Left colon (tissue), 2 donors: ENCODE data around the gene TNFRSF21. TPM values are rescaled to one million over a fixed set of nuclear protein-coding genes. Genes with fewer than 3 reads are reported as not detected.
"Not testable (repeated sequence)": the region's sequence is repeated elsewhere in the genome, so short reads cannot be mapped to it uniquely, and the experiment has no call there.

Source experiments
- ATAC-seq: fragments of 200-7000 bp; cut with Tn5 transposase; one replicate; pipeline ENCODE4 v1.9.1; 2020; ENCODE audit warnings: mild to moderate bottlenecking, moderate library complexity
- DNase-seq, 2 donors: peaks; one replicate each; pipeline ENCODE4 v3.0.0-alpha.2; 2020
- intact Hi-C, 2 donors: fragments of 100-400 bp; cut with DNase I in 1 of 2; cut with micrococcal nuclease in 1 of 2; formaldehyde crosslinking; loops; one replicate each; pipeline versions ENCODE4 v1.11.2 to v1.14.0; 2022; cut with DNase I, micrococcal nuclease
- total RNA-seq, 2 donors: library from RNA; stranded (reverse); fragmentation: NEBNext Ultra II Directional; extraction: Animal tissue kit (Norgen Biotek cat#: 25700); gene quantifications; one replicate each; pipeline ENCODE4 v1.2.1, GENCODE V29; 2021
- donor health status: DM: no; HTN: no; CAD: no.
- donor health status: DM: yes; HTN: yes; CAD: no.

Gene TNFRSF21
- total RNA-seq, 2 donors from 2014 or later = 67.7 to 129 TPM

GRCh38 chr6:47334334-47334733, 24.6 kb upstream of the TNFRSF21 start:
- intact Hi-C loops = no loop called here
- ATAC-seq (no peak), DNase-seq (no peak)

GRCh38 chr6:47328606-47329005, 18.9 kb upstream of the TNFRSF21 start:
- intact Hi-C loops, ATAC-seq, DNase-seq: not testable (repeated sequence)

- DNase-seq, intact Hi-C loops: not testable (repeated sequence)
- peak; percentile 44 for ATAC-seq
These were observed 18.4 kb upstream of the TNFRSF21 start for GRCh38 chr6:47328139-47328538.

DNA sequence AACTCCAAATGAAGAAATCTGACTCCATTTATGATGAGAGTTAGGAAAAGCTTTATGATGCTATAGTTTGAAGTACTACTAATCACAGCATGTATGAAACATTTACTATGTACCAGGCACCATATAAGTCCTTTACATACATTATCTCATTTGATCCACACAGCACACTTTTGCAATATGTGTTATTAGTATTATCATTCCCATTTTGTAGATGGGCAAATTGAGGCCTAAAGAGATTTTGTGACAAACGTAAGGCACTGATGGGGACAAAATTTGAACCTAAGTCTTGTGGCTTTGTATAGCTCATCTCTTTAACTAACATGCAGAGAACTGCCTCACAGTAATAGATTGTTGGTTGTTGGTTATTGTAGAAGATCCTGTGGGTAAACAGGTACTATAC, 14.2 kb upstream of the TNFRSF21 start:
- no peak for ATAC-seq
- intact Hi-C loops = no loop called here

DNA sequence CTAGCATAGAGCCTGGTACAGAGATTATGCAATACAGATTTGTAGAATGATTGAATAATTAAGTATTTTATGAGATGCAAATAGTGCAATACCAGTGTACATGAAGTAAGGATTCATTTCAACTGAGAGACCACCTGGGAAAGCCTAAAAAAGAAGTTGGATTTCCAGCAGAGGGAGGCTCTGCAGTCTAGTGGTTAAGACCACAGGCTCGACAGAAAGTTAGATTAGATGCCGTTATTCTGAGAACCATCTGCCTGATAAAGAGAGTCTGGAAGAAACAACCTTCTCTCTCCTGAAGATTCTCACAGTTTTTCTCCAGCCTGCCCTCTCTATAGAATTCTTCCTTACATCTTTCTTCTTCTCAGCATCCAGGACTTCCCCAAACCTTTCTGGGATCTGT, 13.6 kb upstream of the TNFRSF21 start:
- no peak for DNase-seq
- intact Hi-C loops = no loop called here
- no peak for ATAC-seq

More for the DNA sequence above, 14.2 kb upstream of the TNFRSF21 start:
- DNase-seq = no peak

DNA sequence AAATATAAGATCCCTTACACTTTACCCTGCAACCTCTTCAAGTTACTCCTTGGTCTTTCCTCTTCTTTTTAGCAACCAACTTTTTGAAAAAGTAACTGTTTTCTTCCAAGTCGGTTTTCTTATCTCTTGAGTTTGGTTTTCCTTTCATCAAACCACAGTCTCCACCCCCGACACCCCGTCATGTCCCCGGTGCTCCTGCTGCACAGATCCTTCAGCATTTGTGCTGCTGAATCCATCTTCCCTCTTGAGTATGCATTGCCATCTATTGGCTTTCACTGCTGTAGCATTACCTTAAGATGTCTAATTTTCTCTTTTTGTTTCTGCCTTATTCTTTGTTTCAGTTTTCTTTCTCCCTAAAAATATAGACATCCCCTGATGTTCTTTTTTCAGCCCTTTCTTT, 11.9 kb upstream of the TNFRSF21 start:
- no peak for DNase-seq
- intact Hi-C loops = no loop called here
- no peak for ATAC-seq

DNA sequence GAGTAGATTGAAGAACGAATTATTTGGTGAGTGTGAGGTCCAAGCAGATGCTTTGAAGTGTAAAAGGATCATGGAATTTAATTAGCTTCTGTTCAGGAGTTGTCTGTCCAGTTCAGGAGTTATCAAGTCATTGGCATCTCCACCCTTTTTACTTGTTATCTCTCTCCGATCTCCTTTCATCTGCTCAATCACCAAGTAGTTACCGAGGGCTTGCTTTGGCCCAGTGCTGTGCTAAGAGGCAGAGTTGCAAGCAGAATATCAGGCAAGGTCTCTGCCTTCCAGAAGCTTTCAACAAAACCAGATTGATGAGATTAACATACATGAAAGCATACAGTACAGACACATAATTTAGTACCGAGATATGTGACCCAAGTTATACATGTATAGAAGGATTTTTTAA, 10.2 kb upstream of the TNFRSF21 start:
- DNase-seq (no peak), ATAC-seq (no peak)
- intact Hi-C loops = loop anchor here in 1 of 2 donors (10.0 kb wide), 1 partner anchor 475 kb away; no protein-coding TSS in a partner anchor

GRCh38 chr6:47319382-47319781, 9.7 kb upstream of the TNFRSF21 start:
- intact Hi-C loops = loop anchor here in 1 of 2 donors (10.0 kb wide), 1 partner anchor 475 kb away; no protein-coding TSS in a partner anchor
- DNase-seq (no peak), ATAC-seq (no peak)

GRCh38 chr6:47318236-47318989, 8.7 kb upstream of the TNFRSF21 start:
- ATAC-seq (peak; percentile 84), DNase-seq (no peak)
- intact Hi-C loops = loop anchor here in 1 of 2 donors (10.0 kb wide), 1 partner anchor 474 kb away; no protein-coding TSS in a partner anchor

DNA sequence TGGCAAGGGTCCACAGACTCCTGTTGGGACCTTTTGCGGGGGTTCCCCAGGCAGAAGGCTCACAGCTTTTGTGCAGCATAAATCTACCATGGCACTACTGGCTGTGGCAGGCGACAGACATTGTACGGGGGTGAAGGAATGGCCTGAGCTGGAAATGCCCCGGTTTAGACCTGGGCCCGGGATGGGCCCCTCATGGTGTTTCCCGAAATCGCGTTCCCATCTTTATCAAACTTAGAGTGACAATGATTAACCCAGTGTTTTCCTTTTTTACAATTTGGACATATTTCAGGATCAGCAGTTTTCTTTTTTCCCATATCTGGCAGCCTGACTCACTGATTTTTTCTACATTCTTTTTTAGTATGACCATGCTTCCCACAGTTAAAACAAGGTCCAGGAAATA, 5.5 kb upstream of the TNFRSF21 start:
- intact Hi-C loops = loop anchor here in 1 of 2 donors (10.0 kb wide), 1 partner anchor 470 kb away; no protein-coding TSS in a partner anchor
- DNase-seq, ATAC-seq: not testable (repeated sequence)

DNA sequence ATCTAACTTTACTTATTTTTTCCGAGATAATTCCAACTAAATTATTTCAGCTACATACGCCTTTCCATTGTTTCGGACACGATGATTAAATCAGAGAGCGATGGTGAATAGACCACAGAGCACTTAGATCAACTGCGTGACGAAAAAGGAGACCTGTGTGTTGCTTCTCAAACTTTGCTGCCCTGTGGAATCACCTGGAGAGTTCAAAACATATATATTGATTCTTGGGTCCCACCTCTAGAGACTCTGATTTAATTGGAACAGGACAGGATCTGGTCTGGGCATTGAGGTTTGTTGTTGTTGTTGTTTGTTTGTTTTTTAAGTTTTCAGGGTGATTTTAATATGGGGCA, 401 bp upstream of the TNFRSF21 start:
- intact Hi-C loops = loop anchor here in 1 of 2 donors (10.0 kb wide), 1 partner anchor 465 kb away; no protein-coding TSS in a partner anchor
- DNase-seq = no peak
- no peak for ATAC-seq

DNA sequence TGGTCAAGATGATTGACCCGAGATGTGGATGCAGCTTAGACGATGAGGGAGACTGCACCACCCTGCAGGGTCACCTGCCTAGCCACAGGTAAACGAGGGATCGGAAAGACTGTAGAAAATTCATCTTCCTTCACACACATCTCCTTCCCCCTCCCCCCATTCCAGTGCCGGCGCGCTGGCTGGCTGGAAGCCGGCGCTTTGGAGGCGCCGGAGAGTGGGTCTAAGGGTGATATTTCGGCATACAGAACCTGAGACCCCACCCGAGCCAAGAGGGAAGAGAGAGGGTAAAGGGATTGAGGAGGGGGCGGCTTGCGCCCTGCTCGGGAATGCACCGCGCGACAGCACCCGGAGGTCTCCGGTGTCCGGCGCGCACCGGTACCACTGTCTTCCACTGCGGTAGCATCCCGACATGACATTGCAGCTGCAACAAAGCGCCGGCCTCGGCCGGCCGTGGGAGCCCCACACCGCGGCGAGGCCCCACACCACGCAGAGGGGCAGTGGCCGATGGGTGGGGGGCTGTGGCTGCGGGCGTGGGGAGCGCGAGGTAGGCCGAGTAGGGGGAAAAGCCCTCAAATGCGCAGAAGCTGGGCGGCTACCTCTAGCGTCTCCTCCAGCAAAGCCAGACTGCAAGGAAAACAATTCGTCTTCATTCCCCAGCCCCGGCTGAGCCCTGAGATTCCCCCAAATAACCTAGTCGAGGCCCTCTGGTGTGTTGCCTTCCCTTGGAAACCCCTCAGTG, 984 bp downstream of the TNFRSF21 start:
- intact Hi-C loops = loop anchor here in 1 of 2 donors (2.0 to 10.0 kb wide), 2 partner anchors 64 to 212 kb away; no protein-coding TSS in a partner anchor
- ATAC-seq = peak; percentile 51
- peak; percentile 43 to 64 for DNase-seq

GRCh38 chr6:47308198-47308517, 1.5 kb downstream of the TNFRSF21 start:
- intact Hi-C loops = loop anchor here in 1 of 2 donors (2.0 to 10.0 kb wide), 2 partner anchors 63 to 211 kb away; no protein-coding TSS in a partner anchor
- DNase-seq (no peak), ATAC-seq (no peak)

- intact Hi-C loops = loop anchor here in 1 of 2 donors (2.0 to 10.0 kb wide), 2 partner anchors 63 to 211 kb away; no protein-coding TSS in a partner anchor
- no peak for DNase-seq
- ATAC-seq = no peak
These were observed 2.1 kb downstream of the TNFRSF21 start for GRCh38 chr6:47307362-47308197.

GRCh38 chr6:47306887-47307286, 2.8 kb downstream of the TNFRSF21 start:
- intact Hi-C loops = loop anchor here in 1 of 2 donors (10.0 kb wide), 1 partner anchor 62 kb away; no protein-coding TSS in a partner anchor
- ATAC-seq (no peak), DNase-seq (no peak)

GRCh38 chr6:47303861-47304260, 5.8 kb downstream of the TNFRSF21 start:
- no peak for ATAC-seq
- DNase-seq = no peak
- intact Hi-C loops = loop anchor here in 1 of 2 donors (10.0 kb wide), 1 partner anchor 59 kb away; no protein-coding TSS in a partner anchor

- DNase-seq = no peak
- intact Hi-C loops = loop anchor here in 1 of 2 donors (10.0 kb wide), 1 partner anchor 59 kb away; no protein-coding TSS in a partner anchor
- ATAC-seq = peak; percentile 54
These were observed 6.4 kb downstream of the TNFRSF21 start for GRCh38 chr6:47303342-47303741.

- no peak for ATAC-seq
- intact Hi-C loops = loop anchor here in 1 of 2 donors (10.0 kb wide), 1 partner anchor 57 kb away; no protein-coding TSS in a partner anchor
These were observed 7.7 kb downstream of the TNFRSF21 start for GRCh38 chr6:47302043-47302442.

More at GRCh38 chr6:47302043-47302442, 7.7 kb downstream of the TNFRSF21 start:
- DNase-seq = no peak
